Measurements from ENCODE around the gene GADD45A.

DNA sequence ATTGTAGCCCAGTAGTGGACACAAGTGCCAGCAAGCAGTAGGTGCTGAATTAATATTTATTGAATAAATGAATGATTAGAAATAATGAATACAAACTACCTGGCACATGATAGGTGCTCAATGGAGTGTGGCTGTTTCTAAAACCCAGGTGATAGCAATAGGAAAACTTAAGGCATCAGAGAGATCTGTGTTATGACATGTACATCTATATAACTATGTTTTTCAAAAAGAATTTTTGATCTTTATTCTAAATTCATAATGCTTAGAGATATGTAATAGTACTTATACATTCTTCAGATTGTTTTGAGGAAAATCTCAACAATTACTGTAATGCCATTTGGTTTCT lies 5.0 kb downstream of the GADD45A start:
- TF ChIP-seq RAD21 (IDR thresholded peaks at IDR 0.05; ENCODE audit: low read depth): no peak
- no peak for TF ChIP-seq MAX (IDR thresholded peaks at IDR 0.05)
- no peak for TF ChIP-seq TAF1 (IDR thresholded peaks at IDR 0.05; ENCODE audit: low read depth)

All from Ishikawa (cell line).